Lower leg skin (tissue), 4 donors: ENCODE data around the gene ITIH4. TPM values are rescaled to one million over a fixed set of nuclear protein-coding genes. Genes with fewer than 3 reads are reported as not detected.
"Not testable (repeated sequence)": the region's sequence is repeated elsewhere in the genome, so short reads cannot be mapped to it uniquely, and the experiment has no call there.

Experiments
- DNase-seq, 2 donors: peaks; one replicate each; pipeline ENCODE4 v3.0.0-alpha.2; 2019; ENCODE audit warnings: low spot score in 2 of 2
- H3K4me3 ChIP-seq: fragments of 200-600 bp; sonication (generic); 2 replicates; pipeline ENCODE4 v1.5.1; 2017; ENCODE audit warnings: mild to moderate bottlenecking, low read depth; ENCODE audit not compliant: poor library complexity, severe bottlenecking
- CTCF ChIP-seq, 3 donors: fragments of 450-650 bp; IDR thresholded peaks; one replicate each; pipeline ENCODE4 v1.5.1; 2016; ENCODE audit warnings: antibody characterized with exemption in 3 of 3, mild to moderate bottlenecking in 3 of 3, moderate library complexity in 2 of 3
- POLR2A ChIP-seq, 2 donors: fragments of 450-650 bp; IDR thresholded peaks; one replicate each; pipeline ENCODE4 v1.6.1; 2016 to 2017; ENCODE audit warnings: antibody characterized with exemption in 2 of 2, mild to moderate bottlenecking in 1 of 2, moderate library complexity in 1 of 2
- WGBS, 2 donors: methylation state at CpG; one replicate each; pipeline ENCODE4 v1.1.5; 2018; 5-methylcytosine and 5-hydroxymethylcytosine counted together
- intact Hi-C: fragments of 100-400 bp; cut with DNase I; formaldehyde crosslinking; loops from one replicate; pipeline ENCODE4 v1.15.0; 2023; ENCODE audit warnings: low total_unique reads
- total RNA-seq, 4 donors: library from RNA; depleted of rRNA; stranded (reverse); fragments of >200 nt; gene quantifications; one replicate each; pipeline ENCODE4 v1.1.0, GENCODE V29; 2016

The ITIH4 gene
- total RNA-seq, 4 donors from 2014 or later = 0.38 to 3.6 (median 2.5) TPM

- intact Hi-C loops = no loop called here
- 79 to 88% methylated on average over 8 of the region's 8 CpGs for WGBS, 2 donors
Observed at GRCh38 chr3:52779837-52780585, 50.5 kb downstream of the ITIH4 start.

GRCh38 chr3:52779011-52779836 is 51.2 kb downstream of the ITIH4 start:
- peak in 1 of 2 donors; percentile 62 for DNase-seq
- intact Hi-C loops = no loop called here
- 76 to 83% methylated on average over 11 of the region's 11 CpGs for WGBS, 2 donors
- TF ChIP-seq CTCF (IDR thresholded peaks at IDR 0.05) (no peak), POLR2A (IDR thresholded peaks at IDR 0.05) (no peak)
- H3K4me3 ChIP-seq = no peak overlapping the region

More at GRCh38 chr3:52779837-52780585, 50.5 kb downstream of the ITIH4 start:
- no peak for TF ChIP-seq CTCF (IDR thresholded peaks at IDR 0.05)
- TF ChIP-seq POLR2A (IDR thresholded peaks at IDR 0.05) = no peak
- no peak overlapping the region for H3K4me3 ChIP-seq
- peak in 1 of 2 donors; percentile 37 for DNase-seq

GRCh38 chr3:52777959-52778805 is 52.3 kb downstream of the ITIH4 start:
- H3K4me3 ChIP-seq = no peak overlapping the region
- WGBS, 2 donors = 68 to 78% methylated on average over 17 of the region's 17 CpGs
- intact Hi-C loops = no loop called here
- no peak for TF ChIP-seq POLR2A (IDR thresholded peaks at IDR 0.05)
- TF ChIP-seq CTCF (IDR thresholded peaks at IDR 0.05) = no peak
- peak in 1 of 2 donors; percentile 68 for DNase-seq

- WGBS, 2 donors = 88 to 93% methylated on average over 12 of the region's 12 CpGs
- no peak for TF ChIP-seq CTCF (IDR thresholded peaks at IDR 0.05)
- TF ChIP-seq POLR2A (IDR thresholded peaks at IDR 0.05) = no peak
- DNase-seq = peak in 1 of 2 donors; percentile 74
- no peak within 1 kb of the TSS for H3K4me3 ChIP-seq
- intact Hi-C loops = no loop called here
Observed at GRCh38 chr3:52777127-52777958, 53.1 kb downstream of the ITIH4 start, which contains the start of gene ITIH1. Gene ITIH1, plus strand, starts transcription at chr3:52777599. Its CDS starts 17 bp downstream, at chr3:52777616.

- DNase-seq, intact Hi-C loops, H3K4me3 ChIP-seq: not testable (repeated sequence)
- WGBS, 2 donors = 63 to 67% methylated on average over 6 of the region's 6 CpGs
Observed at GRCh38 chr3:52776486-52776885, 54.0 kb downstream of the ITIH4 start.
